ENCODE measurements around the gene CHGA.

DNA sequence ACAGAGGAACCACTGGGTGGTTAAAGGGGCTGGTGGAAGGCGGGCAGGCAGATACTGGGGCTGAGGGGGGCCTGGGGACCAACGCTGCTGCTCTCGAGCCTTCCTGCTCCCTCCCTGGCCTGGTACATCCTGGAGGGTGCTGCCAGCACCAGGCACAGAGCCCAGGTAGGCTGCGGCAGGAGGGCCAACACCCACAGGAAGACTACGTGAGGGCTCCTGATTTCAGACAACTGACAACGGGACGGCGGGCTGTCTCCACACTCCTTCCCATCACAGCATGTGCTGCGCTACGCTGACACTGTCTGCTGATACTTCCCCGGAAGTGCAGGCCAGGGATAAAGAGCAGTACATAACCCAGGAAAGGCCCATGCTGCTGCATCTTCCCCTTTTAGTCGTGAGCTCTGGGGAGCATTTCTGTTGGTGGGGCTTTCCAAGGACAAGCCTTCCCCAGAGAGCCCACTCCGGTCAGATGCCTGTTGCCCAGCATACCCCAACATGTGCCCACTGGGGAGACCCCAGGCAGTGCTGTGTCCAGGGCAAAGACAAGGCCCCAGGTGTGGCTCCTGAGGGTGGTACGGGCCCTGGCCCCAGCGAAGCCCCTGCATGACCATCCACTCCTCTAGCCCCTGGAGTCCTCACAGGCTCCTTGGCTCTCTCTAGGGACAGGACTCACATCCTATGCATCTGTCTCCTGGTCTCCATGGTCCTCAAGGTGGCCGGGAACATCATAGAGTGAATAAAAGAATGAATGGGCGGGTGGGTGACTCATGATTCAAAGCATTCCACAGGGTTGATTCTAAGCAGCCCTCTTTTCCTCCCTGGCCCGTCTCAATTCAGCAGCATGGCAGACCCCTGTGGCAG lies 38.0 kb downstream of the CHGA start:
- TF ChIP-seq EZH2 (IDR thresholded peaks at IDR 0.05; ENCODE audit: borderline replicate concordance, control insufficient read depth, low read depth, low read length): no peak
- TF ChIP-seq SRF (IDR thresholded peaks at IDR 0.05; ENCODE audit: low read depth in 2 of 2, low read length in 2 of 2): no peak
- TF ChIP-seq TARDBP (IDR thresholded peaks at IDR 0.05; ENCODE audit: borderline replicate concordance): no peak
- no peak for TF ChIP-seq CREB1 (IDR thresholded peaks at IDR 0.05; ENCODE audit: low read depth)
- TF ChIP-seq, protein P1, sequence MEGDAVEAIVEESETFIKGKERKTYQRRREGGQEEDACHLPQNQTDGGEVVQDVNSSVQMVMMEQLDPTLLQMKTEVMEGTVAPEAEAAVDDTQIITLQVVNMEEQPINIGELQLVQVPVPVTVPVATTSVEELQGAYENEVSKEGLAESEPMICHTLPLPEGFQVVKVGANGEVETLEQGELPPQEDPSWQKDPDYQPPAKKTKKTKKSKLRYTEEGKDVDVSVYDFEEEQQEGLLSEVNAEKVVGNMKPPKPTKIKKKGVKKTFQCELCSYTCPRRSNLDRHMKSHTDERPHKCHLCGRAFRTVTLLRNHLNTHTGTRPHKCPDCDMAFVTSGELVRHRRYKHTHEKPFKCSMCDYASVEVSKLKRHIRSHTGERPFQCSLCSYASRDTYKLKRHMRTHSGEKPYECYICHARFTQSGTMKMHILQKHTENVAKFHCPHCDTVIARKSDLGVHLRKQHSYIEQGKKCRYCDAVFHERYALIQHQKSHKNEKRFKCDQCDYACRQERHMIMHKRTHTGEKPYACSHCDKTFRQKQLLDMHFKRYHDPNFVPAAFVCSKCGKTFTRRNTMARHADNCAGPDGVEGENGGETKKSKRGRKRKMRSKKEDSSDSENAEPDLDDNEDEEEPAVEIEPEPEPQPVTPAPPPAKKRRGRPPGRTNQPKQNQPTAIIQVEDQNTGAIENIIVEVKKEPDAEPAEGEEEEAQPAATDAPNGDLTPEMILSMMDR (IDR thresholded peaks at IDR 0.05 in 2 of 3, conservative IDR thresholded peaks at IDR 0.05 in 1 of 3; ENCODE audit: control insufficient read depth in 2 of 3, extremely low read depth in 1 of 3, insufficient read depth in 1 of 3, low read depth in 3 of 3, low read length in 3 of 3): no peak
- TF ChIP-seq MYB (IDR thresholded peaks at IDR 0.05; ENCODE audit: borderline replicate concordance, low read depth, low read length): no peak
- TF ChIP-seq POLR2AphosphoS5 (IDR thresholded peaks at IDR 0.05; ENCODE audit: low read length): no peak
- TF ChIP-seq RB1 (IDR thresholded peaks at IDR 0.05; ENCODE audit: borderline replicate concordance): no peak
- TF ChIP-seq, protein P2, sequence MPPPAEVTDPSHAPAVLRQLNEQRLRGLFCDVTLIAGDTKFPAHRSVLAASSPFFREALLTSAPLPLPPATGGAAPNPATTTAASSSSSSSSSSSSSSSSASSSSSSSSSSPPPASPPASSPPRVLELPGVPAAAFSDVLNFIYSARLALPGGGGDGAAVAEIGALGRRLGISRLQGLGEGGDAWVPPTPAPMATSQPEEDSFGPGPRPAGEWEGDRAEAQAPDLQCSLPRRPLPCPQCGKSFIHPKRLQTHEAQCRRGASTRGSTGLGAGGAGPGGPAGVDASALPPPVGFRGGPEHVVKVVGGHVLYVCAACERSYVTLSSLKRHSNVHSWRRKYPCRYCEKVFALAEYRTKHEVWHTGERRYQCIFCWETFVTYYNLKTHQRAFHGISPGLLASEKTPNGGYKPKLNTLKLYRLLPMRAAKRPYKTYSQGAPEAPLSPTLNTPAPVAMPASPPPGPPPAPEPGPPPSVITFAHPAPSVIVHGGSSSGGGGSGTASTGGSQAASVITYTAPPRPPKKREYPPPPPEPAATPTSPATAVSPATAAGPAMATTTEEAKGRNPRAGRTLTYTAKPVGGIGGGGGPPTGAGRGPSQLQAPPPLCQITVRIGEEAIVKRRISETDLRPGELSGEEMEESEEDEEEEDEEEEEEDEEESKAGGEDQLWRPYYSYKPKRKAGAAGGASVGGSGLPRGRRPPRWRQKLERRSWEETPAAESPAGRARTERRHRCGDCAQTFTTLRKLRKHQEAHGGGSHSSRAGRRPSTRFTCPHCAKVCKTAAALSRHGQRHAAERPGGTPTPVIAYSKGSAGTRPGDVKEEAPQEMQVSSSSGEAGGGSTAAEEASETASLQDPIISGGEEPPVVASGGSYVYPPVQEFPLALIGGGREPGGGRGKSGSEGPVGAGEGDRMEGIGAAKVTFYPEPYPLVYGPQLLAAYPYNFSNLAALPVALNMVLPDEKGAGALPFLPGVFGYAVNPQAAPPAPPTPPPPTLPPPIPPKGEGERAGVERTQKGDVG (CRISPR knock-in tag; IDR thresholded peaks at IDR 0.05): no peak
- TF ChIP-seq MXI1 (IDR thresholded peaks at IDR 0.05; ENCODE audit: low read depth, low read length): no peak
- TF ChIP-seq POLR2A (IDR thresholded peaks at IDR 0.05; ENCODE audit: low read depth, low read length): no peak
- no peak for TF ChIP-seq MTA3 (IDR thresholded peaks at IDR 0.05; ENCODE audit: borderline replicate concordance, low read length)

Measured in GM12878 (cell line).